Right forelimb (tissue), 1 donor: Measurements from ENCODE around the gene MRPS10.
"Not testable (repeated sequence)": the region's sequence is repeated elsewhere in the genome, so short reads cannot be mapped to it uniquely, and the experiment has no call there.

ENCODE experiments used
- DNase-seq: peaks from one replicate; pipeline ENCODE4 v3.0.0-alpha.2; 2018

Gene MRPS10

DNA sequence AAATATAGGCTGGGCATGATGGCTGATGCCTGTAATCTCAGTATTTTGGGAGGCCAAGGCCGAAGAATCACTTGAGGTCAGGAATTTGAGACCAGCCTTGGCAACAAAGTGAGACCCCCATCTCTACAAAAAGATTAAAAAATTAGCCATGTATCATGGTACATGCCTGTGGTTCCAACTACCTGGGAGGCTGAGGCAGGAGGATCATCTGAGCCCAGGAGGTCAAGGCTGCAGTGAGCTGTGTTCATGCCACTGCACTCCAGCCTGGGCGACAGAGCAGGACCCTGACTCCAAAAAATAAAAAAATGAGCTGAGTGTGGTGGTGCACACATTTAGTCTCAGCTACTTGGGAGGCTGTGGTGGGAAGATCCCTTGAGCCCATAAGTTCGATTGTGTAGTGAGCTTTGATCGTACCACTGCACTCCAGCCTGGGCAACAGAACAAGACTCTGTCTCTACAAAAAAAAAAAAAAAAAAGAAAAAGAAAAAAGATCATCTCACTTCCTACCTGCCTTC is 12.8 kb downstream of the MRPS10 start:
- DNase-seq, result no peak

DNA sequence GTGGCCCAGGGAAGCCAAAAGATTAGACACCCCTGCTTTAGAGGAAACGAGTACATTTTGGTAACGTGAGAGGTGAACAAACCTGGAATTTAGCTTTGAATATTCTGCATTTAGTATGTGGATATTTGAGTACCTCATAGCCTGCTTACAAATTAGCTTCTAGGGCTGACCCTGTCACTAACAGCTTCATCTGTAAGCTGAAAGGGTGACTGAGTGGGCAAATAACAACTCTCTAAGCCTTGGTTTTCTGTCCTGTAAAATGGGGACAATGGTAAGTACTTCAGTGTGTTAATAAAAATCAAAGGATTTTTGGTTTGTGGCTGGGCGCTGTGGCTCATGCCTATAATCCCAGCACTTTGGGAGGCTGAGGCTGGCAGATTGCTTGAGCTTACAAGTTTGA is 14.5 kb downstream of the MRPS10 start:
- no peak for DNase-seq

DNA sequence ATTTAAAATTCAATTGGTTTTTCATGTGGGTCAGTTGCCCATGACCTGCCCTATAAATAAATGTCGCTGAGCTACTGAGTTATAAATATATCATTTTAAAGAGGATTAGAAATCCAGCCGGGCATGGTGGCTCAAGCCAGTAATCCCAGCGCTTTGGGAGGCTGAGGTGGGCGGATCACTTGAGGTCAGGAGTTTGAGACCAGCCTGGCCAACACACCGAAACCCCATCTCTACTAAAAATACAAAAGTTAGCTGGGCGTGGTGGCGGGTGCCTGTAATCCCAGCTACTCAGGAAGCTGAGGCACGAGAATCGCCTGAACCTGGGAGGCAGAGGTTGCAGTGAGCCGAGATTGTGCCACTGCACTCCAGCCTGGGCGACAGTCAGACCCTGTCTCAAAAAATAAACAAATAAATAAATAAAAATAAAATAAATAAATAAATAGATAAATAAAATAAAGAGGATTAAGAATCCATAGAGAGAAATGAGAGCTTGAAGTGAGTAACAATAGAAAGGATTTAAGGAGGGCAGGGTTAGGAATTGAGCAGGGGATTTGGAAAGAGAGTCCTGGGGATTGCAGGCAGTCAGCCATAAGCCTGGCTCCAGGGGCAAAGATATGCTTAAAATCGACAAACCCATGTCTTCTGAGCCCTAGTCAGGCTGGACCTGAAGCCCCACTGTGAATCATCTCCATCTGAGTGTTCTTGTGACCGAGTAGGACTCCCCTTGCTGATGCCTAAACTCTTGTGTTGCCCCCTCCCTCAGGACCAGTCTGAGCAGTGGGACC is 15.3 kb downstream of the MRPS10 start:
- not testable (repeated sequence) for DNase-seq

DNA sequence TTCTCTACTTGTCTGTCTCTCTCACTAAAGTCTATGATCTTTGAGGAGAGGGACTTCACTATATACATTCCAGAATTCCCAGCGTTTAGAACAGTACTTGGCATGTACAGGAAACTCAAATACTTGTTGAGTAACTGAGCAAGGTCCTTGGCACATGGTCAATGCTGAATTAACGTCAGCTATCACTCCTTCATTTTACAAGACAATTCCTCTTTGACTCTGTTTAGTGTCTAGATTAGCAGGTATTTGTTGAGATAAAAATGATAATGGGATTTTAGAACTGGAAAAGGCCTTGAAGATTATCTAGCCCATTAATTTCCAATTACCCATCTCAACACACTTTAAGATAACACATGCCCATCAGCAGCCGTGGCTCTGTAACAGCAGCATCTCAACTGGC is 16.3 kb downstream of the MRPS10 start:
- DNase-seq, result no peak

DNA sequence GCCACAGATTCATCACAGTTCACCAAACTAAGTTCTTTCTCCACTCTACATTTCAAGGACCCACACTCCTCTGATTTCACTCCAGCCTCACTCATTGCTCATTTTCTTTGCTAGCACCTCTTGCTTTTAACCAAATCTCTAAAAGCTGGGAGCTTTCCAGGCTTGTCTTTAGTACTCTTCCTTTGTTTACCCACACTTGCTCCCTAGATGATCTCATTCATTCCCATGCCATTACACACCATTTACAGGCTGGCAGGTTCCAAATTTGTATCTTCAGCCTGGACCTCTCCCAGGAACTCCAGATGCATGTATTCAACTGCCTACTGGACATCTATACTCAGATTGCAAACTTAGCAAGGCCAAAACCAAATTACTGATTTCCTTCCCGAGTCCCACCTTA is 17.6 kb downstream of the MRPS10 start:
- DNase-seq, result no peak

DNA sequence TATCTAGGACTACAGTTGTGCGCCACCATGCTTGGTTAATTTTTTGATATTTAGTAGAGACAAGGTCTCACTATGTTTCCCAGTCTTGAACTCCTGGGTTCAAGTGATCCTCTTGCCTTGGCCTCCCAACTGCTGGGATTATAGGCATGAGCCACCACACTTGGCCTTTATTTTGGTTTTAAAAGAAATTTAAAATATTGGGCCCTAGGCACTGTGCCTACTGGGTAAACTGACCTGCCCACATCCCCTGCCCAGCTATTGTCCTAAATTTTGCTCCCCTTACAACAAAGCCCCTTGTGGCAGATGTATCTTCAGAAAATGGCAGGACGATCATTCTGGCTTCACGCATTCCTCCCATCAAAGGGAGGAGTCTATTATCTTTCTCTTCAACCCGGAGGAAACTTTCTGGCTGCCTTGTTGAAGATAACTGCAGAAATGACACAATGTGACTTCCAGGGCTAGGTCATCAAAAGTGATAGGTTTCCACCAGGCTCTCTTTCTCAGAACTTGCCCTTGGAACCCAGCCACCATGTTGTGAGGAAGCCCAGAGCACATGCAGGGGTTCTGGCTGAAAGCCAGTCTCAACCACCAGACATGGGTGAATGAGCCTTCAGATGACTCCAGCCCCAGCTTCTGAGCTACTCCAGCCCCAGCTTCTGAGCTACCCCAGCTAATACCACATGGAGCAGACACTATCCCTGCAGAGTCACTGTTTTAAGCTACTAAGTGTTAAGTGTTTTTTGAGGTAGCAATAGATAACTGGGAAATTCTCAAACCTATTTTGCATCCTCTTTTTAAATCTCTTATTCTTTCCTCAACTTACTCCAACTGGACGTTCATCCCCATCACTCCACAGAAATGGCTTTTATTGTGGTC is 18.3 kb downstream of the MRPS10 start:
- no peak for DNase-seq

DNA sequence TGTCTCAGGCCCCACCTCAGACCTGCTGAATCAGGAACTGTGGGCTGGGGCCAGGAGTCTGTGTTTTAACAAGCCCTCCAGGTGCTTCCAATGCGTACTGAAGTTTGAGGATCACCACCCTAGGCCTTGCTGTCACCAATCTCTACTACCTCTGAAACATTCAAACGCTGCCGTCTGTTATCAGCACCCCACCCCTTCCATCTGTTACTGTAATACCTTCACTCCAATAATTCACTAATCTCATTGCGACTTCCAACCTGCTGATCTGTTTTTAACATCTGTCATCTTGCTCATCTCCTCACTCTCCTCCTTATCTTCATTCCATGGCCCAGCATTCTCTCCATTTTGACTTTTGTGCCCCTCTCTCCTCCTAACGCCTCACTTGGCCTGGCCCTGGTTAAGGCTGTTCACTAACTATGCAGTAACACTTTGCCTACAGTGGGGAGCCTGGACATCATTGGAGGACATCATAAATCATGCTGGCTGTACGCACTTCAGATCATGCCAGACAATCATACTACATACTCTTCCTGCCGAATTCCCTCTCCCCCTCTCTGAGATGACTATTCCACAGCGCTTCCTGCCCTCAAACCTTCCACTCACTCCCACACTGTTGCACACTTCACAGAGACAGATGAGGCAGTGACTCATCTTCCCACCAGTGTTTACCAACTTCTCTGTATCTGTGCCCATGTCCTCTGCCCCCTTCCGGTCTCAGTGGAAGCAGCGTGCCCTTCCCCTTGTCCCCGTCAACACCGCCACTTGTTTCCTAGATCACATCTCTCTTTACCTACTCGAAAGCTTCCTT is 19.9 kb downstream of the MRPS10 start:
- no peak for DNase-seq

DNA sequence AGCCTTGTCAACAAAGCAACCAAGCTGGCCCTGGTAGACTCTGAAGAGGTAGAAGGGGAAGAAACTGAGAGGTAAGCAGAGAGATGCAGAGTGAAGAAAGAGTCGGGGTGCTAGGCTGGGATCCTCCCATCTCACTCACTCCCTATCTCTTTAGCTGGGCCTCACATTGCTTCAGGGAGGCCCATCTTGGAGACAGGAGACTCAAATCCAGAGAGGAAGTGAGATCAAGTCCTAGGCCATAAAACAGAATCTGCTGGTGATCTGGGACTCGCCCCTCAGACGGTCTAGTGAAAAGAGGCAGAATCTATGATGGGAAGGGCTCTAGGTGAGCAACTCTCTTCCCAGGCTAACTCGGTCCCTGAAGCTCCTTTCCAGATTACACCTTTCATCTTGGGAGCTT is 22.2 kb downstream of the MRPS10 start:
- DNase-seq, result no peak

DNA sequence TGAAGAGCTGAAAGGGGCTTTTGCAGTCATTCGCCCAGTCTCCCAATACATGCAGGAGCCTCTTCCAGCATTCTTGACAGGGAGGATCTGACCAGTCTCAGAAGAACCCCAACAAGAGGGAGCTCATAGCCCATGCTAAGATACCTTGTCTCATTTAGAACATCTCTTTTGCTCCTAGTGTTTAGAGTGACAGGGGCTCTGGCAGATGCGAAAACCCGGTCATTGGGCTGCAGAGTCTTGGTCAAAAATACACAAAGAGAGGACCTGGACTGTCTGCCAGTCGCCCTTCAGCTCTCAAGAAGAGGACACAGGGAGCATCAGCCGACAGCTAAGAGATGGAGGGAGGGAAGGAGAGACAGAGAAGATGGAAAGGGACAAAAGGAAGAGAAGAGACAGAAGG is 23.6 kb downstream of the MRPS10 start:
- DNase-seq, result no peak

DNA sequence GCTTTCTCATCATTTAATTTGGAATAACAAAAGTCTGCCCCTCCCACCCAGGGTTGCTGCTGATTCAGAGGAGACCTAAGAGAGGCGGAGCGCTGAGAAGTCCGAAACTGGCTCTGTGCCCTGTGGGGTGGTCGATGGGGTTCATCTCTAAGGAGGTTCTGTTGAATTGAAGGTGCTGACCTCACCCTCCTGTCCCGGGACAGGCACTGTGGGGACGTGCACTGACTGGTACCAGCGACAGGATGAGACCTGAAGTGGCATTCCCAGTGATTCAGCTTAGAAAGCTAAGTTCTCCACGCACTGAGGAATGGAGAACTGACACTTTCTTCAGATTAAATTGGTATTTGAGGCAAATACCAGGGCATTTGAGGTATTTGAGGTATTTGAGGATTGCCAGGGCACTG is 24.2 kb downstream of the MRPS10 start:
- no peak for DNase-seq

DNA sequence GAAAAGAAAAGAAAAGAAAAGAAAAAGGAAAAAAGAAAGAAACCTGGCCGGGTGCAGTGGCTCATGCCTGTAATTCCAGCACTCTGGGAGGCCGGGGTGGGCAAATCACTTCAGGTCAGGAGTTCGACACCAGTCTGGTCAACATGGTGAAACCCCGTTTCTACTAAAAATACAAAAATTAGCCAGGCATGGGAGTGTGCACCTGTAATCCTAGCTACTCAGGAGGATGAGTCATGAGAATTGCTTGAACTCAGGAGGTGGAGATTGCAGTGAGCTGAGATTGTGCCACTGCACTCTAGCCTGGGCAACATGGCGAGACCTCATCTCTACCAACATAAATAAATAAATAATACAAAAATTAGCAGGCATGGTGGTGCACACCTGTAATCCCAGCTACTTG is 25.3 kb downstream of the MRPS10 start:
- DNase-seq, result not testable (repeated sequence)

DNA sequence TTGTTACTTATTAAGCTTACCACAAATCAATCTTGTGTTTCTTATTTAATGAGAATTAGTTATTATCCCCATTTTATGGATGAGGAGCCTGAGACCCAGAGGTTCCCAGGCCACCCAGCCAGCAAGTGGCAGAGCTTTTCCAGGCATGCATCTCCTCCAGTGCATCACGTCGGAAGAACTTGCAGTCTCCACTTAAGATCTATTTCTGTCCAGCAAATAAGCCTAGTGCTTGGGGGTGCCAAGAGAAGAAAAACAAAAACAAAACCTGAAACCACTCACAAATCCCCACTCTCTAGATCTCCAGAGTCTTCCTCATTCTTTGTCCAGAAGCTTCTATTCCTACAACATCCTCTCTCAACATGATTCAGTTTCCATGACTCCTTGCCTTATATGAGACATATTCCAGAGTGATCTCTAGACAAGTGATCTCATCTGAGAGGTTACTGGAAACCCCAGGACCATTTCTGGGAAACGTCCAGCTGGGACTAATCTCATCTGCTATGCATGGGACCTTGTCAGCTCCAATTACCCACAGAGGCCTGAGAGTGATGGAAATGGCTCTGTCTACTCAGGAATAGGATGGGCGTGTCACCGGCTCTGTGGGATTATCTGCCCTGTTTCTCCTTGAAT is 27.0 kb downstream of the MRPS10 start:
- DNase-seq, result no peak

DNA sequence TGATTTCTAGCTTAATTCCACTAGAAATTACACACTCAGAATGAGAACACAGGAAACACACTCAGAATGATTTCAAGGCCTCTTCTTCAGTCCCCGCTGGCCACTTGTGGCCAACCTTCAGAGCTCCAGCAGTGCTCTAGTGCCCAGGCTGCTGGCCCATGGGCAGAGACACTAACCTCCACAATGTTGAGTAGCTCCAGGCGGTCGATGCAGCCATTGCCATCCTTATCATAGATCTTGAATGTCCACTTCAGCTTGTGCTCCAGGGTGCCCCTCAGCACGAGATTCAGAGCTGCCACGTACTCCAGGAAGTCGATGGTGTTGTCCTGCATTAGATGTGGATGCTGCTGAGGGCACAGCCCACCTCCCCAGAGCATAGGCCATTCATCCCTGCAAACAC is 29.3 kb downstream of the MRPS10 start:
- DNase-seq, result no peak

DNA sequence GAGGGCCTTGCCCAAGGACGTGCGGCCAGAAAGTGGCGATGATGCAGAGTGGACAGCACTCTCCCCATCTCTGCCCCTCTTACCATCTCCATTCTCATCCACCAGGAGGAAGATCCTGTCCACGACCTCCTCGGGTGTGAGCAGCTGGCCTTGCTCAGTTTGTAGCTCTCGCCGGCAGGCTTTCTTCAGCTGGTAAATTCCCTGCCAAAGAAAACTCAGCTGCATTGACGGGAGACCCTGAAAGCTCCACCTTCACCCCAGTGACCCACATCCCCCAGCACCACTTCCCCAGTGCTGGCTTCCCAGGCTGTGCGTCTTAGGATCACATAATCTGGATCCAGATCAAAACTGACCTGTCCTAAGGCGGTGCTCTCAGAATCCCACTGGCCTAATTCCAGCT is 32.1 kb downstream of the MRPS10 start:
- DNase-seq, result no peak

DNA sequence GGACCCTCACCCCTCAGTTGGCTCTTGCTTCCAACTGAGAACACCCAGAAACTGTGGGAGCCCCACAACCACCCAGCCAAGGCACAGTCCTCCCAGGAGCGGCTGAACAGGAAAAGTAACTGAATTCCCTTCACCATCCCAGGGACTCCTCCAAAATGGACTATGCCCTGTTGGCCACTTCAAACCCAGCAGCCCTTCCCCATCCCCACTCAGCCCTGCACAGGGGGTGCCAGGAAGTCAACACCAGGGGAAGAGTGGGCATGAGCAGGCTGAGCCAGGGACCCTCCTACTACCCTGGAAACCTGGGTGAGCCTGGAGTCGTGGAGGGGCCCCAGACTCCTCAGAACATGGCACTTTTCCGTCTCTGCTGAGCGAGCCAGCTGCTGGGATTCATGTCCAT is 33.2 kb downstream of the MRPS10 start:
- no peak for DNase-seq

DNA sequence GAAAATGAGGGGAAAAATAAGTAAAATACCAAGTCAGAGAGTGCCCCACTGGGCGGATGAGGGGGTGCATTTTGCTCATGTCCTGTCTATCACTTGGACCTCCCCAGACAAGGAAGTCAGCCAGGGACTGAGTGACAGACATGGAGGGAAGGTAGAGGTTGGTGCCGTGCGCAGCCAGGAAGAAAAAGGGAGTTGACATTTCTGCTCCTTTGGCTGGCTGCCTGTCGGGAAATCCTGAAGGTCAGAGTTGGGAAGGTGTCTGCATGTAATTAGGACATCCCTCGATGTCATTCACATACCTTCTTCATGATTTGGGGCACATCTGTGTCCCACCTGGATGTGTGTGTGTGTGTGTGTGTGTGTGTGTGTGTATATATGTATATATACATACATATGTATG is 35.6 kb downstream of the MRPS10 start:
- no peak for DNase-seq

DNA sequence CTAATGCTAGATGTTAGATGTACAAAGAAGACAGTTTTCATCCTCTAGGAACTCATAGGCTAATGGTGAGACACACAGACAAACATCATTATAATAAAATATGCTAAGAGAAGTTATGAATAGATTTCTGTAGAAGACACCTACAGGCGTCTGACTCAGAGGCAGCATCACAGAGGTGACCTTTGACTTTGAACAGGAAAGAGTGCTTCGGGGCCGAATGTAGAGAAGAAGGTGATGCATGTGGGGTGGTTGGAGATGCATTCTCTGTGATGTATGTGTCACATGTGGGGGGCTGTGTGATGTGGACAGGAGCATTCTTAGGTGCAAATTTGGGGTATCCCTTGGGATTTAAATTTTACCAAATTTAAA is 37.7 kb downstream of the MRPS10 start:
- no peak for DNase-seq

DNA sequence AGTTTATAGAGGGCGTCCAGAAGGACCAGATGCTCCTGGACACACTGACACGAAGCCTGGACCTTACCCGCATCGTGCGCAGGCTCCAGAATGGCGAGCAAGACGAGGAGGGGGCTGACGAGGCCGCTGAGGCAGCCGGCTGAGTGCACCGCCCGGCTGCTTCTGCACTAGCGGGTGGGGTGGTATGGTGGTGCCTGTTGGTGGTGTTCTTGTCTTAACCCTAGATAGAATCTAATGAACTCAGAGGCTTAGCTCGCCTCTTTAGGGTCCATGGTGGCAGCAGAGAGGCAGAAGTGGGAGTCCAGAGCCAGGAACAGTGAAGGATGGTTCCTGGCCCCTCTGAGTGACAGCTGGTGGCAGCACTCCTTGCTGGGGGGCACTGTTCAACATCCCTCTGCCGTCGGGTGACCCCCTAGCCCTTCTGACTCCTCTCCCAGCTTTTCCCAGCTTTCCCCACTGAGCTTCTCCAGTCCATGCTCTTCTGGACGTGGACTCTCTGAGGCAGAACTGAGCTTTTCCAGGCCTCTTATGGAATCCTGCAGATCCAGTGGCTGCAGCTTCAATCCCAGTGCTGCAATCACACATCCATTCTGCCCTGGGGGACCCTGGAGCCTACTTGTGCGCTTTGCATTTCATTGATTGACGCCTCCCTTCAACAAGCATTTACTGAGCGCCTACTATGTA is 38.3 kb downstream of the MRPS10 start:
- no peak for DNase-seq

DNA sequence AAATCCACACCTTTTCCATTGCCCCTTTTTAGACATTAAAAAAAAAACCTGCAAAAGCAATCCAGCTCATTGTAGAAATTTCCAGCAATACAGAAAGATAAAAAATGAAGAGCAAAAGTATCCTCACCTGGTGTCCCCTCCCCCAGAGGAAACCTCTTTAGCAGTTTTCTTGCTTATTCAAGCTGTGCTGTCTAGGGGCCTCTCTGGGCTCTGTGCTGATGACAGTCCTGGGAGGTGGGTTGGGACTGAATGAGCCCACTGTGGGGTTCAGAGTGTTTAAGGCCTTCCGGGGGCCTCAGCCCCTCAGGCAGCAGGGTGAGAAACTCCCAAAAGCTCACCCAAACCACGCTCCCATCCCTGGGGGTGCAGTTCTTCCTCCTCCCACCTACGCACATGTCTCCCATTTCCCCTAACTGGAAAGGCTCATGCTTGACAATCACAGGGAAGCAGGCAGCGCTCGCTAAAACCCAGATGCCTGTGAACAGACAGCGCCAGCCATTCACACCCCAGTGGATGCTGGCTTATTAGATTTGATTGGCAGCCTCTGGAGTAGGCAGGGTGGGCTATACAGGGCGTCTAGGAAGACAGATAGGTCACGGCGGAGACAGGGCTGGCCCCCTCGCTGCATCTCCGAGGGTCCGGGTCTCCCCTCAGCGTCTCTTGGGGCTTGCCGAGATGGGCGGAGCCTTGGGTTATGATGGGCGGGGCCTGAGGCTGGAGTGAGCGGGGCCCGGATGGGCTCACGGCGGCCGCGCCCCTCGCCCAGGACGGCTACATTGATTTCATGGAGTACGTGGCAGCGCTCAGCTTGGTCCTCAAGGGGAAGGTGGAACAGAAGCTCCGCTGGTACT is 39.9 kb downstream of the MRPS10 start:
- peak; percentile 50 for DNase-seq

DNA sequence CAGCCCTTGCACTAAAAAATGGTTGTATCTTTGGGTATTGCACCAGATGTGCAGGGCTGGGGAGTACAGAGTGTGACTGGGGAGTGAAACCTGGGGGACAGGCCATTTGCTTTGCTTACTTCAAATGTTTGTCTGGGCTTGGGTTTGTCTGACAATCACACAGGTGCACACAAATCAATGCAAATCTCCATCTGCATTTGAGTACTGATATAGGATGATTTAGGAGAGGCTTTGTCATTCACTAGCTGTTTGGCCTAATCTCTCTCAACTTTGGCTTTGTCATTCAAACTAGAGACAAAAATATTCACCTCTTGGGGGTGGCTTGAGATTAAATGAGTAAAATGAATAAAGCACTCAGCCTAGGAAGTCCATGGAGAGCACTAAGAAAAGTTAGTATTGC is 40.7 kb downstream of the MRPS10 start:
- no peak for DNase-seq

DNA sequence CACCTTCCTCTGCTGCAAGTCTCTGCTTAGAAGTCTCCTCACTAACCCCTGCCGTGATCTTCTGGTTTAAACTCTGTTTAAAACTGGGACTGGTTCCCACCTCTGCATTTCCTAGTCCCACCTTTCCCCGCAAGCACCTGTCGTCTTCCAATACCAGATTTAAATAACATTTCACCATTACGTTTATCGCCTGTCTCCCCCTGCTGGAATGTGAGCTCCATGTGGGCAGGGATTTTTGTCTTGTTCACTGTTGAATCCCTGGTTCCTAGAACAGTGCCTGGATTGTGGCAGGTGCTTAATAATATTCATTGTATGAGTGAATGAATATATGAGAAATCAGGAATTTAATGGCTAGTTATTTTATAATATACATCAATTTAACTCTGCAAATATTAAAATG is 41.8 kb downstream of the MRPS10 start:
- no peak for DNase-seq
